Keratinocyte (primary cell): Measurements from ENCODE around the gene ADAMTSL1. TPM values are rescaled to one million over a fixed set of nuclear protein-coding genes. Genes with fewer than 3 reads are reported as not detected.

Experiments used
- DNase-seq: peaks from one replicate; pipeline ENCODE4 v3.0.0-alpha.2; 2011; ENCODE audit warnings: low read depth, missing footprints, low spot score
- FAIRE-seq: peaks from 2 replicates; lab custom pipeline; 2011; peaks lifted over from hg19 to GRCh38; lab: Jason Lieb, UNC
- H2AFZ ChIP-seq: 2 replicates; pipeline ENCODE4 v1.6.0; 2012; ENCODE audit warnings: low read length, control low read depth, inconsistent platforms; ENCODE audit not compliant: control insufficient read depth
- H3K27ac ChIP-seq: 2 replicates; pipeline ENCODE4 v1.5.1; 2011; ENCODE audit warnings: low read length; ENCODE audit not compliant: control insufficient read depth, insufficient read depth
- H3K27me3 ChIP-seq: 3 replicates; pipeline ENCODE4 v1.6.0; 2011; ENCODE audit warnings: low read length; ENCODE audit not compliant: control insufficient read depth, insufficient read depth; ENCODE audit errors: extremely low read depth
- H3K36me3 ChIP-seq, 2 experiments: 2 replicates in 1 of 2; 3 replicates in 1 of 2; pipeline ENCODE4 v1.5.1; 2011; ENCODE audit warnings: low read length in 2 of 2, mild to moderate bottlenecking in 1 of 2; ENCODE audit not compliant: control insufficient read depth in 2 of 2, insufficient read depth in 2 of 2; ENCODE audit errors: extremely low read depth in 1 of 2
- H3K4me1 ChIP-seq: 3 replicates; pipeline ENCODE4 v1.5.1; 2011; ENCODE audit warnings: low read length; ENCODE audit not compliant: control insufficient read depth, insufficient read depth; ENCODE audit errors: extremely low read depth
- H3K4me2 ChIP-seq: 3 replicates; pipeline ENCODE4 v1.6.0; 2011; ENCODE audit warnings: low read depth, low read length; ENCODE audit not compliant: control insufficient read depth, insufficient read depth; ENCODE audit errors: extremely low read depth
- H3K4me3 ChIP-seq, 3 experiments: fragments of 200-600 bp in 1 of 3; sonication (generic) in 1 of 3; 2 replicates in 2 of 3; 3 replicates in 1 of 3; pipeline ENCODE4 v1.5.1; 2011 to 2016; ENCODE audit warnings: low read length in 3 of 3, mild to moderate bottlenecking in 3 of 3, control low read depth in 2 of 3, inconsistent platforms in 1 of 3, low read depth in 1 of 3, mixed read lengths in 1 of 3, mixed run types in 1 of 3, moderate library complexity in 1 of 3; ENCODE audit not compliant: control insufficient read depth in 2 of 3, insufficient read depth in 2 of 3; ENCODE audit errors: extremely low read depth in 1 of 3
- H3K79me2 ChIP-seq: 2 replicates; pipeline ENCODE4 v1.6.0; 2012; ENCODE audit warnings: low read length; ENCODE audit not compliant: control insufficient read depth, insufficient read depth
- H3K9ac ChIP-seq: 3 replicates; pipeline ENCODE4 v1.6.0; 2011; ENCODE audit warnings: low read length; ENCODE audit not compliant: control insufficient read depth, insufficient read depth; ENCODE audit errors: extremely low read depth
- H3K9me1 ChIP-seq: 3 replicates; pipeline ENCODE4 v1.6.0; 2011; ENCODE audit warnings: low read length; ENCODE audit not compliant: control insufficient read depth, insufficient read depth; ENCODE audit errors: extremely low read depth
- H3K9me3 ChIP-seq: 2 replicates; pipeline ENCODE4 v1.5.1; 2012; ENCODE audit warnings: low read depth, low read length; ENCODE audit not compliant: control insufficient read depth
- H4K20me1 ChIP-seq: 3 replicates; pipeline ENCODE4 v1.6.0; 2011; ENCODE audit warnings: low read length; ENCODE audit not compliant: control insufficient read depth, insufficient read depth; ENCODE audit errors: extremely low read depth
- CTCF ChIP-seq, 3 experiments: IDR thresholded peaks in 1 of 3; conservative IDR thresholded peaks in 1 of 3; optimal IDR thresholded peaks in 1 of 3; 2 replicates in 2 of 3; 3 replicates in 1 of 3; pipeline versions ENCODE3 to v1.5.1; 2011; ENCODE audit warnings: low read length in 3 of 3, mild to moderate bottlenecking in 3 of 3, moderate library complexity in 2 of 3, control low read depth in 1 of 3, inconsistent platforms in 1 of 3; ENCODE audit not compliant: insufficient read depth in 2 of 3; ENCODE audit errors: extremely low read depth in 1 of 3
- EZH2 ChIP-seq: IDR thresholded peaks from one replicate; pipeline ENCODE4 v1.6.1; 2012; ENCODE audit warnings: inconsistent platforms, mild to moderate bottlenecking, low read length, moderate library complexity
- dilution Hi-C: fragments of 300-500 bp; cut with MboI; formaldehyde crosslinking; loops from one replicate; pipeline ENCODE4 v1.7.0; 2020; ENCODE audit warnings: low sequenced_read_pairs; ENCODE audit not compliant: extremely low pct_ligation_motif_present
- polyA plus RNA-seq, 5 experiments: library from polyadenylated mRNA; depleted of rRNA in 3 of 5; stranded (reverse) in 3 of 5; stranded (forward) in 1 of 5; unstranded in 1 of 5; fragments of >200 nt; gene quantifications; 1 replicate in 1 of 5; 2 replicates in 3 of 5; 3 replicates in 1 of 5; pipeline versions ENCODE4 v1.2.1 to v1.2.3, GENCODE V29; 2011 to 2012; ENCODE audit warnings: missing spikeins in 2 of 5, low read depth in 1 of 5, low replicate concordance in 1 of 5

ADAMTSL1 gene
- polyA plus RNA-seq, 1 donor (not counting 4 experiments of a cell fraction or from before 2014, with no cell fraction given): 1.1 TPM

- H3K27me3 ChIP-seq: no peaks in the 10 kb centered on the region
- no peak for FAIRE-seq
These were observed 419.1 kb downstream of the ADAMTSL1 start for GRCh38 chr9:18893046-18893445.

GRCh38 chr9:18893491-18893890, 419.5 kb downstream of the ADAMTSL1 start:
- H3K9me3 ChIP-seq: no peaks in the 10 kb centered on the region
- H3K4me1 ChIP-seq: no peaks in the 10 kb centered on the region
- H3K79me2 ChIP-seq: no peaks in the 10 kb centered on the region
- no peak overlapping the region for H3K4me2 ChIP-seq
- H3K9ac ChIP-seq: no peak overlapping the region
- FAIRE-seq (no peak), DNase-seq (no peak)
- no peaks in the 10 kb centered on the region for H3K27me3 ChIP-seq
- H3K4me3 ChIP-seq: no peak overlapping the region
- TF ChIP-seq CTCF (optimal IDR thresholded peaks at IDR 0.05 in 1 of 3, IDR thresholded peaks at IDR 0.05 in 1 of 3, conservative IDR thresholded peaks at IDR 0.05 in 1 of 3; ENCODE audit: extremely low read depth in 1 of 3, insufficient read depth in 2 of 3, low read length in 3 of 3) (no peak), EZH2 (no peak)
- H2AFZ ChIP-seq: no peak overlapping the region
- H3K9me1 ChIP-seq: no peaks in the 10 kb centered on the region
- H3K36me3 ChIP-seq: no peaks in the 10 kb centered on the region
- no peak overlapping the region for H3K27ac ChIP-seq
- H4K20me1 ChIP-seq: no peaks in the 10 kb centered on the region
- dilution Hi-C loops: no loop called here

More at GRCh38 chr9:18893046-18893445, 419.1 kb downstream of the ADAMTSL1 start:
- Histone ChIP-seq H3K4me3 (no peak overlapping the region), H3K4me2 (no peak overlapping the region), H3K9me1 (no peaks in the 10 kb centered on the region), H3K9me3 (no peaks in the 10 kb centered on the region), H2AFZ (no peak overlapping the region), H3K36me3 (no peaks in the 10 kb centered on the region), H3K4me1 (no peaks in the 10 kb centered on the region), H3K27ac (no peak overlapping the region), H3K9ac (no peak overlapping the region), H4K20me1 (no peaks in the 10 kb centered on the region), H3K79me2 (no peaks in the 10 kb centered on the region)
- dilution Hi-C loops: no loop called here
- DNase-seq: no peak
- no peak for TF ChIP-seq EZH2
- no peak for TF ChIP-seq CTCF (optimal IDR thresholded peaks at IDR 0.05 in 1 of 3, IDR thresholded peaks at IDR 0.05 in 1 of 3, conservative IDR thresholded peaks at IDR 0.05 in 1 of 3; ENCODE audit: extremely low read depth in 1 of 3, insufficient read depth in 2 of 3, low read length in 3 of 3)
